Mammary epithelial cell (primary cell): Measurements from ENCODE around the gene ARHGAP35.

Source experiments
- CTCF ChIP-seq, 2 donors: IDR thresholded peaks in 1 of 2; conservative IDR thresholded peaks in 1 of 2; 2 replicates each; pipeline ENCODE4 v1.5.1; 2011 to 2012; ENCODE audit warnings: inconsistent platforms in 2 of 2, low read length in 2 of 2, mild to moderate bottlenecking in 2 of 2, control low read depth in 1 of 2, low read depth in 1 of 2; ENCODE audit not compliant: insufficient read depth in 1 of 2; ENCODE audit errors: extremely low read depth in 1 of 2
- EZH2 ChIP-seq: IDR thresholded peaks from 2 replicates; pipeline ENCODE4 v1.6.1; 2012; ENCODE audit warnings: low read length, inconsistent platforms, borderline replicate concordance

GRCh38 chr19:46830864-46831263 lies 29.9 kb upstream of the ARHGAP35 start:
- TF ChIP-seq CTCF (conservative IDR thresholded peaks at IDR 0.05 in 1 of 2, IDR thresholded peaks at IDR 0.05 in 1 of 2; ENCODE audit: extremely low read depth in 1 of 2, insufficient read depth in 1 of 2, low read depth in 1 of 2, low read length in 2 of 2) (no peak), EZH2 (no peak)
